Measurements from ENCODE around the gene KLHL36. TPM values are rescaled to one million over a fixed set of nuclear protein-coding genes. Genes with fewer than 3 reads are reported as not detected.

KLHL36 gene
- total RNA-seq, 1 experiment from 2014 or later: 56.1 TPM

DNA sequence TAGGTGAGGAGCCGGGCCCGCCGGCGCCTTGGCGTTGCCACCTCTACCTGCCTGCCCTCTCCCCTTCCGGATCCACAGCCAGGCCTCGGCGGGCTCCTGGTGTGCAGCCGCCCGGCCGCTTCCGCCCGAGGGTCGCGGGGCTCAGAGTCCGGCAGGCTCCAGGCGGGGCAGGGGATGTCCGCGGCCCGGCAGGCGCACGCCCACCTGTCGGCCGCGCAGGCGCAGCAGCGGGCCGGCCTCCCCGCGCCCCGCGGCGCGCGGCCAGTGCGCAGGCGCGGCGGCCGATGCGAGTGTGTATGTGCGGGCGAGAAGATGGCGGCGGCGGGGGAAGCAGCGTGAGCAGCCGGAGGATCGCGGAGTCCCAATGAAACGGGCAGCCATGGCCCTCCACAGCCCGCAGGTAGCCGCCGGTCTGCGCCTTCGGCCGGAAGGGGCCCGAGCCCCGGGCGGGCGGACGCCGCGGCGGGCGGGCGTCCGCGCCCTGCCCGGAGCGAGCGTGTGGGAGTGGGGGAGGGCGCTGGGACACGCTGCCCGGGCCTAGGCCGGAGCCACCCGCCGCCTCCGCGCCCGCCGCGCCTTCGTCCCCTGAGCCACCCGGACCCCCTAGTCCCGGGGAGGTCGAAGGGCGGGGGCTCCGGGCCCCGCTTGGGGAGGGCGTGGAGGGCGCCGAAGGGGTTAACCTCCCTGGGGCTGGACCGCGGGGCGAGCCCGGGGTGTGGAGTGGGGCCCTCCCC, 51.6 kb downstream of the KLHL36 start, which contains the start of gene USP10 (continued):
- TF ChIP-seq, protein P1, sequence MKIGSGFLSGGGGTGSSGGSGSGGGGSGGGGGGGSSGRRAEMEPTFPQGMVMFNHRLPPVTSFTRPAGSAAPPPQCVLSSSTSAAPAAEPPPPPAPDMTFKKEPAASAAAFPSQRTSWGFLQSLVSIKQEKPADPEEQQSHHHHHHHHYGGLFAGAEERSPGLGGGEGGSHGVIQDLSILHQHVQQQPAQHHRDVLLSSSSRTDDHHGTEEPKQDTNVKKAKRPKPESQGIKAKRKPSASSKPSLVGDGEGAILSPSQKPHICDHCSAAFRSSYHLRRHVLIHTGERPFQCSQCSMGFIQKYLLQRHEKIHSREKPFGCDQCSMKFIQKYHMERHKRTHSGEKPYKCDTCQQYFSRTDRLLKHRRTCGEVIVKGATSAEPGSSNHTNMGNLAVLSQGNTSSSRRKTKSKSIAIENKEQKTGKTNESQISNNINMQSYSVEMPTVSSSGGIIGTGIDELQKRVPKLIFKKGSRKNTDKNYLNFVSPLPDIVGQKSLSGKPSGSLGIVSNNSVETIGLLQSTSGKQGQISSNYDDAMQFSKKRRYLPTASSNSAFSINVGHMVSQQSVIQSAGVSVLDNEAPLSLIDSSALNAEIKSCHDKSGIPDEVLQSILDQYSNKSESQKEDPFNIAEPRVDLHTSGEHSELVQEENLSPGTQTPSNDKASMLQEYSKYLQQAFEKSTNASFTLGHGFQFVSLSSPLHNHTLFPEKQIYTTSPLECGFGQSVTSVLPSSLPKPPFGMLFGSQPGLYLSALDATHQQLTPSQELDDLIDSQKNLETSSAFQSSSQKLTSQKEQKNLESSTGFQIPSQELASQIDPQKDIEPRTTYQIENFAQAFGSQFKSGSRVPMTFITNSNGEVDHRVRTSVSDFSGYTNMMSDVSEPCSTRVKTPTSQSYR (CRISPR knock-in tag; IDR thresholded peaks at IDR 0.05): 0 out of 2 replicates have a peak, but pooled peaks have one; percentile 25
- TF ChIP-seq NR1H2 (CRISPR knock-in tag; IDR thresholded peaks at IDR 0.05): no peak
- no peak for TF ChIP-seq ZNF219 (CRISPR knock-in tag; IDR thresholded peaks at IDR 0.05; ENCODE audit: borderline replicate concordance)
- TF ChIP-seq, protein P2, sequence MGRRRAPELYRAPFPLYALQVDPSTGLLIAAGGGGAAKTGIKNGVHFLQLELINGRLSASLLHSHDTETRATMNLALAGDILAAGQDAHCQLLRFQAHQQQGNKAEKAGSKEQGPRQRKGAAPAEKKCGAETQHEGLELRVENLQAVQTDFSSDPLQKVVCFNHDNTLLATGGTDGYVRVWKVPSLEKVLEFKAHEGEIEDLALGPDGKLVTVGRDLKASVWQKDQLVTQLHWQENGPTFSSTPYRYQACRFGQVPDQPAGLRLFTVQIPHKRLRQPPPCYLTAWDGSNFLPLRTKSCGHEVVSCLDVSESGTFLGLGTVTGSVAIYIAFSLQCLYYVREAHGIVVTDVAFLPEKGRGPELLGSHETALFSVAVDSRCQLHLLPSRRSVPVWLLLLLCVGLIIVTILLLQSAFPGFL (CRISPR knock-in tag; IDR thresholded peaks at IDR 0.05; ENCODE audit: borderline replicate concordance): no peak
- TF ChIP-seq HMGA2 (CRISPR knock-in tag; IDR thresholded peaks at IDR 0.05): no peak
- TF ChIP-seq, protein P3, sequence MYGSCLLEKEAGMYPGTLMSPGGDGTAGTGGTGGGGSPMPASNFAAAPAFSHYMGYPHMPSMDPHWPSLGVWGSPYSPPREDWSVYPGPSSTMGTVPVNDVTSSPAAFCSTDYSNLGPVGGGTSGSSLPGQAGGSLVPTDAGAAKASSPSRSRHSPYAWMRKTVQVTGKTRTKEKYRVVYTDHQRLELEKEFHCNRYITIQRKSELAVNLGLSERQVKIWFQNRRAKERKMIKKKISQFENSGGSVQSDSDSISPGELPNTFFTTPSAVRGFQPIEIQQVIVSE (CRISPR knock-in tag; IDR thresholded peaks at IDR 0.05; ENCODE audit: borderline replicate concordance): no peak
- TF ChIP-seq, protein P4, sequence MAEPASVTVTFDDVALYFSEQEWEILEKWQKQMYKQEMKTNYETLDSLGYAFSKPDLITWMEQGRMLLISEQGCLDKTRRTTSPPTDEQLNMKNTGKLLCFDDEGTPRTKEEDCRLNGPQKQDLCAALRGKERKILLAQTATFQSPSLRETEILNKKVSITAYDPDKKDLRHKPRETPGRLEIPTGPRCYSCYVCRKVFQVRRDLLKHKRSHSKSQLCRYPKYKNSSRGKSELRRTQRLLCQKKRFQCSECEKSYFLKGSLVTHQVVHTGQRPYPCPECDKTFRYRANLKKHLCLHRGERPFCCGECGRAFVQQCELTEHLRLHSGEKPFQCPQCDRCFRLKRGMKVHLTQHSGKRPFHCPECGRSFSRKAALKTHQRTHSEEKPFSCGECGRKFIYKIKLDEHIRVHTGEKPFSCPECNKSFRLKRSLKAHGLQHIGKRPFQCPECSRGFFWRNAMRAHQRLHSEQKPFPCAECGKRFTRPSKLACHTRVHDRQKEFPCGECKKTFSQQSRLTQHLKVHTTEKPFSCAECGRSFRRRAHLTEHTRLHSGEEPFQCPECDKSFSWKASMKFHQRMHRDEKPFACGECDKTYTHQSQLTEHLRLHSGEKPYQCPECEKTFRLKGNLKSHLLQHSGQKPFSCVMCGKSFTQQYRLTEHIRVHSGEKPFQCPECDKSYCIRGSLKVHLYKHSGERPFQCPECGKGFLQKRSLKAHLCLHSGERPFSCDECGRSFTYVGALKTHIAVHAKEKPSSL (CRISPR knock-in tag; conservative IDR thresholded peaks at IDR 0.05): no peak

DNA sequence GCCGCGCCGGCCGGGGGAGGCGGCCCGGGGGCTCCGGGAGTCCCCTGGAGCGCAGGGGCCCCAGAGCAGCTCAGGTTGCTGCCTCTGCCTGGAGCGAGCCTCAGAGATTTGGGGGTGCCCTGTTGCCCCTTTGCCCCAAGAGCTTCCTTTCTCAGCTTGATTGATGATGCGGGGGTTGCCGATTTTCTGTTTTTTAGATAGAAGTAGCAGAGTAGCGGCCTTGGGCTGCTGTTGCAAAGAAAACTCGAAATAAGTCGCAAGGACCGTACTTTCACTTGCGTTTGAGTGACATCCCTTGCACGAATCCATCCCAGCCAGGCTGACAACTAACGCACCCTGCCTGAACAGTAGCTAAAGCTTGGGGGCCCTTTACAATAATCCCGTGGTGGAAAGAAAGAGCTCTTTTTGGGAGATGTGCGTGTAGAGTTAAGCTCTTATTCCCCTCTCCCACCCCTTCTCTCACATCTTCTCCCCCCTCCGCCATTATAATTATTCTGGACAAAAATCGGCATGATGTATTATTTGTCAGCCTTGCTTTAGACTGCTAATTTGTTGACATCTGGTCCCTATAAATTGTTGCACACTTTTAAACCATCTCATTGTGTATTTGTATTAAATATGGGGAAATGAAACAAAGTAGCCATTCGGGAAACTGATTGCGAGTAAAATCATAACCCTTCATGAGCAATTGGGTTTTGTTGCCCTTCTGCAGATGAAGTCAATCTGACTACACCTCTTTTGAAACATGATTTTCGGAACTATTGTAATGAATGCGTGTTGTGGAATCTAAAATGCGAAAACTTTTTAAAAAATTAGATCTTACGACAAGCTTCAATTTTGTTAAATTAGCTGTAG, 52.4 kb downstream of the KLHL36 start:
- Mint-ChIP-seq H3K4me1 (peaks cover 46% of the 10 kb centered on the region), H3K27ac (peak overlapping the region; percentile 97), H3K27me3 (ENCODE audit: low read depth) (no peaks in the 10 kb centered on the region), H3K4me3 (peak overlapping the region; percentile 97), H3K36me3 (no peaks in the 10 kb centered on the region), H3K9me3 (peaks cover 5% of the 10 kb centered on the region)
- DNase-seq (ENCODE audit: low spot score) (no peak), ATAC-seq (no peak)
- POLR2A ChIA-PET: interaction anchor here (1.3 to 1.4 kb wide), 2 partner anchors 26 to 28 kb away, joined by 3 to 5 read pairs; no protein-coding TSS in a partner anchor
- TF ChIP-seq ESRRA (CRISPR knock-in tag; IDR thresholded peaks at IDR 0.05; ENCODE audit: borderline replicate concordance): no peak
- TF ChIP-seq FOXK1 (CRISPR knock-in tag; IDR thresholded peaks at IDR 0.05): no peak
- peak; percentile 3; the same call in 1 of the 2 replicates for TF ChIP-seq RELA (CRISPR knock-in tag; IDR thresholded peaks at IDR 0.05; ENCODE audit: borderline replicate concordance)
- peak; percentile 91; the same call in 1 of the 2 replicates for TF ChIP-seq ZNF423 (CRISPR knock-in tag; IDR thresholded peaks at IDR 0.05)
- no peak for TF ChIP-seq SOX15 (CRISPR knock-in tag; IDR thresholded peaks at IDR 0.05)
- CTCF ChIA-PET: interaction anchor here (1.0 to 2.9 kb wide), 3 partner anchors 25 to 39 kb away, joined by 3 to 16 read pairs (median 10); no protein-coding TSS in a partner anchor

DNA sequence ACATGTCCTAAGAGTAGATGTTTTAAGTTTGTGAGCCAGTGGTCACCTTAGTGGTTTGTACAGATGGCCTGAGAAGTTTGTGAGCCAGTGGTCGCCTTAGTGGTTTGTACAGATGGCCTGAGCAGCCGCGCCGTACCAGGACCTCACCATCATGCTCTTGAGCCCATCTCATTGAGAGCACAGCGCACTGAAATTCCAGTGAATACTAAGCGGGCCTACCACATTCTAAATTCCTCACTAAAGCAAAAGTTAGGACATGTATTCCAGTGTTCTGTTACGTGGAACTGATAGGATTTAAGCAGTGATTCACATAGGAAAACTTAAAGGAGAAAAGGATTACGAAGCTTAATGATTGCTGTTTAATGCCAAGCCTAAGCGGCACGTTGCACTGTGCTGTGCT, 55.4 kb downstream of the KLHL36 start:
- H3K4me1 Mint-ChIP-seq: peaks cover 62% of the 10 kb centered on the region
- CTCF ChIA-PET: interaction anchor here (0.7 to 1.2 kb wide), 6 partner anchors 8 to 325 kb away, joined by 3 to 7 read pairs (median 4); no protein-coding TSS in a partner anchor
- DNase-seq (ENCODE audit: low spot score): no peak
- no peaks in the 10 kb centered on the region for H3K36me3 Mint-ChIP-seq
- ATAC-seq: no peak
- POLR2A ChIA-PET: no interaction called here
- H3K4me3 Mint-ChIP-seq: no peak overlapping the region
- no peaks in the 10 kb centered on the region for H3K9me3 Mint-ChIP-seq
- H3K27me3 Mint-ChIP-seq (ENCODE audit: low read depth): no peaks in the 10 kb centered on the region
- H3K27ac Mint-ChIP-seq: peak overlapping the region; percentile 88
- TF ChIP-seq ZNF671 (CRISPR knock-in tag; IDR thresholded peaks at IDR 0.05) (no peak), ESRRA (CRISPR knock-in tag; IDR thresholded peaks at IDR 0.05; ENCODE audit: borderline replicate concordance) (no peak)
- TF ChIP-seq, protein P1 (CRISPR knock-in tag; IDR thresholded peaks at IDR 0.05): no peak
- TF ChIP-seq, protein P3 (CRISPR knock-in tag; IDR thresholded peaks at IDR 0.05; ENCODE audit: borderline replicate concordance): no peak
- TF ChIP-seq, protein P5, sequence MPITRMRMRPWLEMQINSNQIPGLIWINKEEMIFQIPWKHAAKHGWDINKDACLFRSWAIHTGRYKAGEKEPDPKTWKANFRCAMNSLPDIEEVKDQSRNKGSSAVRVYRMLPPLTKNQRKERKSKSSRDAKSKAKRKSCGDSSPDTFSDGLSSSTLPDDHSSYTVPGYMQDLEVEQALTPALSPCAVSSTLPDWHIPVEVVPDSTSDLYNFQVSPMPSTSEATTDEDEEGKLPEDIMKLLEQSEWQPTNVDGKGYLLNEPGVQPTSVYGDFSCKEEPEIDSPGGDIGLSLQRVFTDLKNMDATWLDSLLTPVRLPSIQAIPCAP (CRISPR knock-in tag; IDR thresholded peaks at IDR 0.05): no peak
